Natural killer cell (primary cell): ENCODE measurements around the gene MED26. TPM values are rescaled to one million over a fixed set of nuclear protein-coding genes. Genes with fewer than 3 reads are reported as not detected.

ENCODE experiments used
- ATAC-seq, 3 donors: fragments of 150-1000 bp in 2 of 3; fragments of 200-7000 bp in 1 of 3; cut with Tn5 transposase; 1 replicate in 1 of 3; 2 replicates in 2 of 3; pipeline ENCODE4 v1.10.0; 2021; ENCODE audit warnings: mild to moderate bottlenecking in 2 of 3, moderate library complexity in 2 of 3
- DNase-seq, 2 donors: peaks; one replicate each; pipeline versions ENCODE4 v3.0.0 to v3.0.0-alpha.2; 2013 to 2021; ENCODE audit warnings: mixed read lengths in 1 of 2
- H3K27ac ChIP-seq: one replicate; pipeline ENCODE4 v1.5.1; 2013; ENCODE audit warnings: mild to moderate bottlenecking, low read length
- H3K27me3 ChIP-seq: one replicate; pipeline ENCODE4 v1.6.1; 2013; ENCODE audit warnings: low read length; ENCODE audit not compliant: control insufficient read depth, insufficient read depth
- H3K36me3 ChIP-seq: one replicate; pipeline ENCODE4 v1.6.1; 2013; ENCODE audit warnings: low read length; ENCODE audit not compliant: control insufficient read depth, insufficient read depth
- H3K4me1 ChIP-seq: one replicate; pipeline ENCODE4 v1.6.1; 2013; ENCODE audit warnings: low read length; ENCODE audit not compliant: control insufficient read depth, insufficient read depth
- H3K4me3 ChIP-seq: one replicate; pipeline ENCODE4 v1.5.1; 2013; ENCODE audit warnings: low read length
- H3K9me3 ChIP-seq: one replicate; pipeline ENCODE4 v1.6.1; 2013; ENCODE audit warnings: low read length; ENCODE audit not compliant: control insufficient read depth, insufficient read depth
- H3K27ac Mint-ChIP-seq, 2 donors: one replicate each; pipeline ENCODE4 v1.8.0; 2022; ENCODE audit warnings: mild to moderate bottlenecking in 2 of 2, mixed read lengths in 2 of 2, moderate library complexity in 1 of 2
- H3K27me3 Mint-ChIP-seq, 2 donors: one replicate each; pipeline ENCODE4 v1.8.0; 2022; ENCODE audit warnings: low read depth in 2 of 2, mixed read lengths in 2 of 2
- H3K36me3 Mint-ChIP-seq: one replicate; pipeline ENCODE4 v1.8.0; 2022; ENCODE audit warnings: mixed read lengths
- H3K4me1 Mint-ChIP-seq, 2 donors: one replicate each; pipeline ENCODE4 v1.8.0; 2022; ENCODE audit warnings: mixed read lengths in 2 of 2
- H3K4me3 Mint-ChIP-seq: one replicate; pipeline ENCODE4 v1.8.0; 2022; ENCODE audit warnings: mild to moderate bottlenecking, moderate library complexity, mixed read lengths
- H3K9me3 Mint-ChIP-seq, 2 donors: one replicate each; pipeline ENCODE4 v1.8.0; 2022; ENCODE audit warnings: mixed read lengths in 2 of 2
- CTCF ChIP-seq: fragments of 200-600 bp; IDR thresholded peaks from one replicate; pipeline ENCODE4 v1.8.0; 2022; ENCODE audit warnings: antibody characterized with exemption
- WGBS: methylation state at CpG from one replicate; pipeline ENCODE4 v1.1.7; 2013; ENCODE audit warnings: missing lambda C conversion rate; ENCODE audit not compliant: insufficient coverage; 5-methylcytosine and 5-hydroxymethylcytosine counted together
- intact Hi-C: fragments of 100-400 bp; cut with micrococcal nuclease; formaldehyde crosslinking; loops from one replicate; pipeline ENCODE4 v1.14.2; 2022
- total RNA-seq, 4 donors: library from RNA; stranded (reverse); fragments of 120-200 nt in 1 of 4; gene quantifications; one replicate each; pipeline versions ENCODE4 v1.2.3 to v1.2.4, GENCODE V29; 2013 to 2022

The MED26 gene
- total RNA-seq, 3 donors from 2014 or later (not counting 1 experiment from before 2014, with no cell fraction given), result 34.7 to 47.5 (median 47.3) TPM

DNA sequence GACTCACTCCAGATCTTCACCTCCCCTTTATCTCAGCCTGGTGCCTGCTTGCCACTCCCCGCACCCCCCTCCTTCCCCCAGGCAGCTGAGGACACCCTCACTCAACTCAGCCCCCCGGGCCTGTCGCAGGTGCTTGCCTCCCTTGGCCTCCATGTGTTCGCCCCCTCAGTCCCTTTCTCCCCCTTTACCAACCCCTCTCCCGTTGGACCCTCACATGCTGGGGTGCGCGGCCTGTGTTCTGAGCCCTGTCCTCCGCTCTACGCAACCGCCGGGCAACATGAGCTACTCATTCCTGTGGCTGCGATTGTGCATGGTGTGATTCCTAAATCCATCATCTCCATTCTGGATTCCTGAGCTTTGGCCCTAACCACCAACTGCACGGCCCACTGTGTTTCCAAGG, 90.9 kb downstream of the MED26 start:
- no peak for TF ChIP-seq CTCF
- no peak for DNase-seq
- peaks cover 43% of the 10 kb centered on the region for H3K36me3 ChIP-seq

DNA sequence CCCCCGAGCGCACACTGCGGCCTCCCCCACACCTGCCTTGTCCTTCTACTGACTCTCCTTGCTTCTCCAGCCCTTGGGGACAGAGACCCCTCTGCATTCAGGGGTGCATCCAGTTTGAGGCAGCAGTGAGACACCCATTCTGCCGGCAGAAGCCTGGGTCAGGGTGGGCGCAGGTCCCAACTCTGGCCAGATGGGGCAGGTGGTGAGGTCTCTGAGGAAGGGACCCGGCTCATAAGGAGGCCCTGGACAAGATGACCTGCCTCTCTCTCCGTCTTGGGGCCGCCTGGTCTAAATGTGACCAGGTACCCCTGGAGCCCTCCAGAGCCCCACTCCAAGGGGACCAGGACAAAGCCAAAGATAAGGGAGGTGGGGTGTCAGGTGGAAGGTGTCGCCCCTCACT, 91.9 kb downstream of the MED26 start:
- intact Hi-C loops, result no loop called here
- no peaks in the 10 kb centered on the region for H3K27me3 ChIP-seq
- ATAC-seq, result no peak
- no peak overlapping the region for H3K4me3 ChIP-seq
- no peaks in the 10 kb centered on the region for H3K9me3 ChIP-seq
- WGBS, result 94% methylated on average over 9 of the region's 9 CpGs
- H3K9me3 Mint-ChIP-seq, result no peaks in the 10 kb centered on the region
- H3K4me3 Mint-ChIP-seq, result no peak overlapping the region
- no peaks in the 10 kb centered on the region for H3K36me3 Mint-ChIP-seq
- peaks cover 28 to 46% of the 10 kb centered on the region in 2 donors for H3K4me1 Mint-ChIP-seq
- TF ChIP-seq CTCF, result no peak
- H3K27me3 Mint-ChIP-seq, result no peaks in the 10 kb centered on the region
- peaks cover 53% of the 10 kb centered on the region for H3K36me3 ChIP-seq
- H3K27ac ChIP-seq, result no peak overlapping the region
- DNase-seq, result no peak
- peaks cover 18% of the 10 kb centered on the region for H3K4me1 ChIP-seq
- H3K27ac Mint-ChIP-seq, result no peak overlapping the region

More for the DNA sequence above, 90.9 kb downstream of the MED26 start:
- peaks cover 25% of the 10 kb centered on the region for H3K4me1 ChIP-seq
- WGBS, result 97% methylated on average over 13 of the region's 13 CpGs
- Mint-ChIP-seq H3K27ac (peak overlapping the region in 1 of 2 donors; percentile 21), H3K4me3 (no peak overlapping the region), H3K9me3 (no peaks in the 10 kb centered on the region), H3K36me3 (no peaks in the 10 kb centered on the region), H3K27me3 (no peaks in the 10 kb centered on the region), H3K4me1 (peaks cover 34 to 52% of the 10 kb centered on the region in 2 donors)
- ATAC-seq, result no peak
- H3K27me3 ChIP-seq, result no peaks in the 10 kb centered on the region
- H3K27ac ChIP-seq, result no peak overlapping the region
- no peak overlapping the region for H3K4me3 ChIP-seq
- intact Hi-C loops, result no loop called here
- H3K9me3 ChIP-seq, result no peaks in the 10 kb centered on the region

DNA sequence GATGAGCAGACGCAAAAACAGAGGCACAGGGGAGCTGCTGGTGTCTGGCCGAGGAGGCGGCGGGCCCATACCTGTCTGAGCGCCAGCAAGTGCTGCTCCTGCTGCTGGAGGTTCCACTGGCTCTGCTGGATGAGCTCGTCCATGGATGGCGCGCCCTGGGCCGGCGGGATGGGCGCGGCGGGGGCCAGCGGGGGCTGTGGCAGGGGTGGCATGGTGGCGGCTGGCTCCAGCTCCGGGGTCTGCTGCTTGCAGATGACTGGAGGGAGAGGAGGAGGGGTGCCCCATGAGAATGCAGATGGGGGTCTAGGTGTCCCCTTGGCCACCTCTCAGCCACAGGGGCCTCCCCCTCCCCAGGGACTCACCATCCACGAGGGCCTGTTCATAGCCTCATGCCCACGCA, 92.6 kb downstream of the MED26 start:
- Histone ChIP-seq H3K27ac (no peak overlapping the region), H3K36me3 (peaks cover 60% of the 10 kb centered on the region), H3K4me1 (peaks cover 11% of the 10 kb centered on the region), H3K4me3 (no peak overlapping the region), H3K27me3 (no peaks in the 10 kb centered on the region), H3K9me3 (no peaks in the 10 kb centered on the region)
- intact Hi-C loops, result no loop called here
- Mint-ChIP-seq H3K36me3 (no peaks in the 10 kb centered on the region), H3K27me3 (no peaks in the 10 kb centered on the region), H3K27ac (no peak overlapping the region), H3K9me3 (no peaks in the 10 kb centered on the region), H3K4me1 (peaks cover 26 to 39% of the 10 kb centered on the region in 2 donors), H3K4me3 (no peak overlapping the region)
- no peak for TF ChIP-seq CTCF
- WGBS, result 97% methylated on average over 18 of the region's 18 CpGs
- DNase-seq (no peak), ATAC-seq (no peak)
